ENCODE results near the gene IL27RA.

The IL27RA gene

DNA sequence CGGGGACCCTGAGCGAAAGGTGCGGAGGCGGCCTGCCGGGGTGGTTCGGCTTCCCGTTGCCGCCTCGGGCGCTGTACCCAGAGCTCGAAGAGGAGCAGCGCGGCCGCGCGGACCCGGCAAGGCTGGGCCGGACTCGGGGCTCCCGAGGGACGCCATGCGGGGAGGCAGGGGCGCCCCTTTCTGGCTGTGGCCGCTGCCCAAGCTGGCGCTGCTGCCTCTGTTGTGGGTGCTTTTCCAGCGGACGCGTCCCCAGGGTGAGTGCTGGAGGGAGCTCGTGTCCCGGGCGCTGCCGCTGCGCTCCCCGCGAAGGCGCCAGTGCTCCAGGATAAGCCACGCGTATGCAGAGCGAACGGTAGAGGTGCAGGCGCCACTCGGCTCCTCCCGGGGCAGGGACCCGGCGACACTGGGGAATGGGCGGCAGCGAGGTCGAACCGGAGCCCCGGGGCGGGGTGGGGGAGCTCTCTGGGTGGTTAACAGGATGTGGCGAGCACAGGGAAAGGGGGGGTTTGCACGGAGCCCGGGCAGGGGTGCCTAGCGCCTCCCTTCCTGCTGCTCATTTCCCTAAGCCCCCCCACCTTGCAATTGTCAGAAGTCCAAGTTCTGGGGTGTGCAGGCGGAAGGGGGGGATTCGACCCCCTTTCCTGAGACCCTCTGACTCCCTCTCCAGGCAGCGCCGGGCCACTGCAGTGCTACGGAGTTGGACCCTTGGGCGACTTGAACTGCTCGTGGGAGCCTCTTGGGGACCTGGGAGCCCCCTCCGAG, at the start of gene IL27RA:
IL27RA (plus strand) TSS at position 44 of the 762 bp plus-strand sequence; CDS start at position 155, 111 bp downstream.
- DNase-seq (ENCODE audit: low read depth, low spot score), result peak; percentile 41

DNA sequence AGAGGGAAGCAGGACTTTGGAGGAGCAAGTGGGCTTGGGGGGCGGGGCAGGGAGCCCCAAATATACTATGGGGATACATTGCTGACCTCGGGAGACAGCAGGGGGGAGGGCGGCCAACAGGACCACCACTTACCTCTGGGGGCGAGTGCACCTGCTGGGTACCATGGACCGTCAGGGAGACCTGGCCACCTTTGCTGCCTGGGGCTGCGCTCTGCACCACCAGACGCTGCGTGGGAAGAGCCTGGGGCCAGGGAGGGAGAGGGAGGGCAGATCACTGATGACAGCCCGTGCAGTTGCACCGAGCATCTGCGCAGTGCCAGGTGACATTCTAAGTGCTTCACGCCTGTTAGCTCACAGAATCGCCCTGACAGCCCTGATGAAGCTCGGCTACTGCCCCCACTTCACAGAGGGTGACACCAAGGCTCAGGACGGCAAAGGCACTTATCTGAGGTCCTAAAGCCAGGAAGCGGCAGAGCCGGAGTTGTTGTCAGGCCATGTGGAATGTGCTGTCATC, 49.5 kb upstream of the IL27RA start:
- no peak for DNase-seq (ENCODE audit: low read depth, low spot score)

DNA sequence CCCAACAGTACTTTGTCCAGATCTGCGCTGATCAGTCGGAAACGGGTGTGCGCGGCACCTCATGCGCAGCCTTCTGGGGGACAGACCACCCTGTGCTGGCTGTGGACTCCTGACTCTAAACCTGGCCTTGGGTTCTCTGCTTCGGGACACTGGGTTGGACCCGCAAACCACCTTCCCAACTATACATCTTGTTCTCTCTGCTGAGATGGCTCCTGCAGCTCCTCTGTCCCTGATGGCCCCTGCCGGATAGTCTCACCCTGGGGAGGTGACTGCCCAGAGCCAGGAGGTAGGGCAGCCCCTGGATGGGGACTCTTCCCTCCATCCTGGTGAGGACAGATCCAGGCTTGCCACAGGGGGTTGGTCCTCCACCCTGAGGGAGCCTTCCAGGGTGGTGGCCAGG, 48.8 kb upstream of the IL27RA start:
- DNase-seq (ENCODE audit: low read depth, low spot score), result no peak

DNA sequence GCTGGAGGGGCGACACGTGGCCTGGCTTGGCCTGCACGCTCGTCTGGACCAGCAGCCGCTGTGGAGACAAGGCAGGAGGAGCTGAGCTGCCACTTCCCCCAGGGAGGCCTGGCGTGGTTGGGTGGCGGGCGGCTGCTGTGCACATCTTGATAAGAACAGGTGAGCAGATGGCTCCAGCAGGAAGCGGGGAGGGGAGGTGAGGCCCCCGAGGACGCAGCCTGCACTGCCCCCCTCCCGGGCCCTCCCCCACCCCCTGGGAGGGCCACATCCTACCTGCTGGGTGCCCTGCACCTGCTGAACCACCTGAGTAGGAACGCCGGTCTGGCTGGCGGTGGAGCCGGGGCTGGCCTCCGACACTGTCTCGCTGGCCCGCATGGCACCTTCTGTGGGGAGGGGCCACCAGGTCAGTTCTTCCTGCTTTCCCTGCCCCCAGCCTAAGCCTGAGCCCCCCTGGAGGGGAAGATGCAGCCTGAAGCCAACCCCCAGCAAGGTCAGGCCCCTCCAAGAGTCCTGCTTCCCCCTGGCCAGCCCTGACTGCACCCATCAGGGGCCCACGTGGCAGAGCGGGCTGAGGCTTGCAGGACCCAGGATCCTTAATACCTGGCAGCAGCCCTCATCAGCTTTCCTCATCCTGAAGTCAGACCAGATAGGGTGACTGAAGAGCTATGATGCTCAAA, 48.2 kb upstream of the IL27RA start:
- no peak for DNase-seq (ENCODE audit: low read depth, low spot score)

DNA sequence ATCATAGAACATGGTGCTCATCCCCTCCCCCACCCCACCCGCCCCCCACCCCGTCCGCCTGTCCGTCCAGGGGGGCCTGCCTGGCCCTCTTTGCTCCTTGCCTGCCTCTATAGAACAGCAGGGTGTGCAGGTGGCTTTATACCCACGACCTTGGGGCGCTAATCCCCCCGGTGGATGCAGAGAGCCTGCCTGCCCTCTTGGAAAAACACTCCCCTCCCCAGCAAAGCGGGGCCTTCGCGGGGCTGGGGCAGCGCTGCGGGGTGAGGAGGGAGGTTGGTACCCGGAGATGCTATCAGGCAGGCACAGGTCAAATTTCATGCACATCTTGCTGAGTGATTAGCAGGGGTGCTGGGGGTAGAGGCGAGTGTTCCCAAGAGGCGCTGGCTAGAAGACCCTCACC, 47.4 kb upstream of the IL27RA start:
- DNase-seq (ENCODE audit: low read depth, low spot score), result no peak

DNA sequence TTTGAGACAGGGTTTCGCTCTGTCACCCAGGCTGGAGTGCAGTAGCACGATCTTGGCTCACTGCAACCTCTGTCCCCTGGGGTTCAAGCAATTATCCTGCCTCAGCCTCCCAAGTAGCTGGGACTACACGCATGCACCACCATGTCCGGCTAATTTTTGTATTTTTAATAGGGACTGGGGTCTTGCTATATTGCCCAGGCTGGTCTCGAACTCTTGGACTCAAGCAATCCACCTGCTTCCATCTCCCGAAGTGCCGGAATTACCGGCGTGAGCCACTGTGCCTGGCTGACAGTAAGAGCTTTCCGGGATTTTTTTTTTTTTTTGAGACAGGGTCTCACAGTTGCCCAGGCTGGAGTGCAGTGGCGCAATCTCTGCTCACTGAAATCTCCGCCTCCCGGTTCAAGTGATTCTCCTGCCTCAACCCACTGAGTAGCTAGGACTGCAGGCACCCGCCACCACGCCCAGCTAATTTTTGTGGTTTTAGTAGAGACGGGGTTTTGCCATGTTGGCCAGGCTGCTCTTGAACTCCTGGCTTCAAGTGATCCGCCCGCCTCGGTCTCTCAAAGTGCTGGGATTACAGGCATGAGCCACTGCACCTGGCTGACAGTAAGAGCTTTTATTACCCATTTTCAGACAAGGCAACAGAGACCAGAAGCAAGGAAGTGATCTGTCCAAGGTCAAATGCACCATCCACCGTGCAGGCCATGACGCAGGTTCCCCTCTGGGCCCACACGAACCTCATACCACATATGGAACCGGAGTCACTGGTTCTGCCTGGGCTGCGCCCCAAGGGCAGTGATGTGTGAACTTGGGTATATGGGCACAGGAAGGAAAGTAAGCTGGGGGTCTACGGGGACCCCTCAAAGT, 46.5 kb upstream of the IL27RA start:
- DNase-seq (ENCODE audit: low read depth, low spot score), result no peak

DNA sequence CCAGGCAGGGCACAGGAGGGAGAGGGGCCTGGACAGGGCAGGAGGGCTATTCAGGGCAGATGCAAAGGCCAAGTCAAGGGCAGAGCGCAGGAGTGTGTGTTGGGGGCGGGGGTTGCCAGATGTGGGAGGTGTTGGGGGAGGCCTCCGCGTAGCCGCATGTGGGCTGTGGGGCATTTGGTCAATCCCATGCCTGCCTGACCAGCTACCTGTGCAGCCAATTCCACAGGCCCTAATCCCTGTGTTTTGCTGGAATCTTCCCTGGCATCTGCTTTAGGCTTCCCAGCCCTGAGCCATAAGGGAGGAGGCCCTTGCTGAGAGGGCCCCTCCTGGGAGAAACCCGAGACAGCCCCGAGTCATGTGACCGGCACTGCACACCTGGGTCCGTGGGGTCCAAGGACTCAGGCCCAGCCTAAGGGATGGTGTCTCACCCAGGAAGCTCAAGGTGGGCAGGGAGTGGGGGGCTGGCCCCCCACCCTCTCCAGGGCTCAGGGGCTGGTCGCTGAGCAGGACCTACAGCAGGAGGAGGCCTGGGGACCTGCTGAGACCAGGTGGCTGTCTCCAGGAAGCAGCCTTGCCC, 45.7 kb upstream of the IL27RA start:
- DNase-seq (ENCODE audit: low read depth, low spot score), result no peak

DNA sequence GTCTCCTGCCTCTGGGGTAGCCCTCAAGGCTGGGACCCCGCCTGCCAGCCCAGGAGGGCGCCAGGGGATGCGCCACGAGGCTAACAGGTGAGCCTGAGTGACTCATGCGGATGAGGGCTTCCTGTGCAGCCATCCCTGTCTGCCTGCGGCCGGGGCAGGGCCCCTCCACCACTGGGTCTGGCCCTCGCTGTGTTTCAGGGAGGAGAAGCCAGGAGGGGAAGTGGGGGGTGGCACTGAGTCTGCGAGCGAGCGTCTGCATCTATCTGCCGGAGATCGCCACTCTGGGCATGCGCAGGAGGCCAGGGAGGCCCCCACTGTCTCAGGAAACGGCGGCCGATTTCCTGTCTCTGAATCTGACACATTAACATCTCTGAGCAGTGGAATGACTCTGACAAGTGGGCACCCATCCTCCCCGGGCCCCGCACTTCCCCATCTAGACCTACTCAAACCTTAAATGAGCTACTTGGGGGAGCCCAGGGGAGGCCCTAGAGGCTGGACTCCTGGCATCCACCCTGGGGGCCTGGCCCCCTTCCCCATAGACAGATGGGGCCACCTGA, 45.1 kb upstream of the IL27RA start:
- DNase-seq (ENCODE audit: low read depth, low spot score), result peak; percentile 96

DNA sequence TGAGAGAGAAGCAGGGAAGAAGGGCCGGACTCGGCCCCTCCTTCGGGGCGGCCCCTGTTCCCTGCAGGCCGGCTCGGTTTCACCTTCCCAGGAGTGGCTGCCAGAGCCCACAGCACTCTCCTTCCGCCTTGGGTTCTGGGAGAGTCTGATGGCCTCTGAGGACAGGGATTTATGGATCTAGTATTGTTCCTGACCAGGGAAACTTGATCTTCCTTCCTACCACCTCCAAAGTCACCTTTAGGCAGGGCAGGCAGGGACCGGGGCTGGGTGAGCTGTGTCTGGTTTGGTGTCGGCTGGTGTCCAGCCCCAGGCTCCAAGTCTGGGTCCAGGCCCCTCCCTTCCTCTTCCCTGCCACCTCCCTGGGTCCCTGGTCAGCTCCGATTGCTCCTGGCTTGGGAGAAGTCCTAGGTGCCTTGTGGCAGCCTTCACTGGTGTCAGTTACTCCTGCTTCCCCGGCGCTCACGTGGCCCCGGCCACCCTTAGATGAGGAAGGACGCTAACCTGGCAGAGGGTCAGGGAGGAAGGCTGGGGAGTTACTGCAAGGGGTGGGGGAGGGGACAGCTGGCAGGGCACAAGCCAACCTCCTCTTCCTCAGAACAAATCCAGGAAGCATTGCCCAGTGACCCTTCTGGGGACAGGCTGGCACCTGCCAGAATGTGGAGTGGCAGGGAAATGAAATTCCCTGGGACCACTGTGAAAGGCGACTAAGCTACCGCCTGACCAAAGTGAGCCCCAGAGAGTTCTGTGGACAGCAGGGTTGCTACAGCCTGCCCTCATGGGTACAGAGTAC, 44.3 kb upstream of the IL27RA start:
- DNase-seq (ENCODE audit: low read depth, low spot score), result no peak

DNA sequence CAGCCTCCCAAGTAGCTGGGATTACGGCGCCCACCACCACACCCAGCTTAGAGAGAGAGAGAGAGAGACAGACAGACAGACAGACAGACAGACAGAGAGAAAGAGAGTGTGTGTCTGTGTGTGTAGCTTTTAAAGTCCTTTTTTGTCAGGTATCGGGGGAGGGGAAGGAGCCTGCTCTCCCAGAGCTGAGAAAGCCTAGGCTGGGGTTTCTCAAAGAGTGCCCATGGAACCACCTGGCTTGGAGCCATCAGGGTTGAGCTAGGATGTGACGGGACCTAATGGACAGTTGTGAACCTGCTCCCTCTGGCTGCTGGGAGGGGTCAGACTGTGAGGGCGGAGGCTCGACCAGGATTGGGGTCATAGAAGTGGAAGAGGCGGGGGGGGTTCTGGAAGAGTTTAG, 42.1 kb upstream of the IL27RA start:
- no peak for DNase-seq (ENCODE audit: low read depth, low spot score)

DNA sequence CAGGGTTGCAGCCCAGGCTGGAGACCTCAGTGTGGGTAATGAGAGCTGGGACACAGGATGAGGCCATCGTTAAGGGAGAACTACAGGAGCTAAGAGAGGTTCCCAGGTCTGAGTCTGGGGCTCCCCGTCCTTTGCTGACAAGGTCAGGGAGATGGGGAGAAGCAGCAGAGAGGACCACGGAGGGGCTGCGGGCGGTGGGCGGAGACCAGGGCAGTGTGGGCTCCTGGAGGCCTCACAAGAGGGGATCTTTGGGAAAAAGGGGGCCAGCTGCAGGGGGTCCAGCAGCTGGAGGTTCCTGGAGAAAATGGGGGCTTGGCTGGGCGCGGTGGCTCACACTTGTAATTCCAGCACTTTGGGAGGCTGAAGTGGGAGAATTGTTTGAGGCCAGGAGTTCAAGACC, 41.5 kb upstream of the IL27RA start:
- DNase-seq (ENCODE audit: low read depth, low spot score), result no peak

DNA sequence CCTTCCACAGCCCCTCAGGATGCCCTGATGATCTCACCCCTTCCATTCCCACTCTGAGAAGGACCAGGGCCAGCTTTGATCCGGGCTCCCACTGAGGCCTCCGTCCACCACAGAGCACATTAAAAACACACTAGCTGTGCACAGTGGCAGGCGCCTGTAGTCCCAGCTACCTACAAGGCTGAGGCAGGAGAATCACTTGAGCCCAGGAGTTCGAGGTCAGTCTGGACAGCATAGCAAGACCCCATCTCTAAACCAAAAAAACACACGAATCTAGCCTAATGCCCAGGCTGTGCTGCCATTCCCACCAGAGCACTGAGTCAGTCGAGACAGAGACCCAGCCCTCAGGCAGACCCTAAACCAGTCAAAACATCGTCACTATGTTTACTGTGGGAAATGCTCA, 39.5 kb upstream of the IL27RA start:
- no peak for DNase-seq (ENCODE audit: low read depth, low spot score)

DNA sequence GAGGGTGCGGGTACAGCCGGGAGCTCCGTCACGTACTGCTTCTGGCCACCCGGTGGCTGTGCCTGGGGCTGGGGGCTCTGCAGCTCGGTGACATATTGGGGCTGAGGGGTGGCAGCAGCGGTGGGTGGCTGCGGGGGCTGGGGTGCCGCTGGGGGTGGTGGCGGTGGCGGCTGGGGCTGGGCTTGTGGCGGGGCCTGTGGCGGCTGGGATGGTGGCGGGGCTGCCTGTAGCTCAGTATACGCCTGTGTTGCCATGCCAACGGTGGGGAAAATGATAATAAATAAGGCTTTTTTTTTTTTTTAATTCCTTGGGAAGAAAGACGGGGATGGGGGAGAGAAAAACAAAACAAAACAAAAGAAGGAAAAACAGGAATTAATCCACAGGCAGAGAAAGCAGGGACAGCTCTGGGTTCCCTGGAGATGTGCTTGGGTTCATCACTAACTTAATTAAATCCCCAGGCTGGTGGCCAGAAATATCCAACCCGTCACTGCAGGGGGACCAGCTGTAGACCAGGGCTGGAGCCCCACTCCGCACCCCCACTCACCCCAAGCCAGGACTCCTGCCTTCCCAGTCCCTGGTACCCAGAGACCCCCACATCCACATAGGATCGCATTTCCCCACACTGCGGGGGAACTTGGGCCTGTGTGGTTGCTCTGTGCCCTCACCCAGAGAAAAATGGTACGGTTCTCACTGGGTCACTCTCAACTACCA, 37.8 kb upstream of the IL27RA start:
- DNase-seq (ENCODE audit: low read depth, low spot score), result no peak

DNA sequence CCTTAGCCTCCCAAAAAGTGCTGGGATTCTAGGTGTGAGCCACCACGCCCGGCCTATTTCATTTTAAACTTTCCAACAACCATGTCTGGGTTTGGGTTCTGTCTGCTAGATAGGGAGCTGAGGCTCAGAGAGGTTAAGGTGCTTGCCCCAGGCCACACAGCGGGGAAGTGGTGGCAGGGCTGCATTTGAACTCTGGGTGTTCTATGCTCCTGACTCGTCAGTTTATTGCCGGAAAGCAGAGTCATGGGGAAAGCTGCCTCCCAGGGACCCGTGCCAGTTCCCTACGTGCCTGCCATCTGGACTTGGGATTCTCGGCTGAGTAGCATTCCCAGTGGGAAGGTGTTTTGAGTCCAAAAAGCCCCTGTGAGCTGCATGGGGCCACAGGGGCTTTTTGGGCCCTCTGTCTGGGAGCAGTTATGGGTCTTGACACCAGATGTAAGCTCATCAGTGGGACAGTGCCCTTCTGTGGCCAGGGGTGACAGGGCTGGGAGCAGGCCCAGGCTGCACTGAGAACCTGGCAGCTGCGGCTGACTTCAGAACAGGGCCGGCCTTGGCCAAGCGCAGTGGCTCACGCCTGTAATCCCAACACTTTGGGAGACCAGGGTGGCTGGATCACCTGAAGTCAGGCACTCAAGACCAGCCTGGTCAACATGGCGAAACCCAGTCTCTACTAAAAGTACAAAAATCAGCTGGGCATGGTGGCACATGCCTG, 36.4 kb upstream of the IL27RA start:
- DNase-seq (ENCODE audit: low read depth, low spot score), result no peak

DNA sequence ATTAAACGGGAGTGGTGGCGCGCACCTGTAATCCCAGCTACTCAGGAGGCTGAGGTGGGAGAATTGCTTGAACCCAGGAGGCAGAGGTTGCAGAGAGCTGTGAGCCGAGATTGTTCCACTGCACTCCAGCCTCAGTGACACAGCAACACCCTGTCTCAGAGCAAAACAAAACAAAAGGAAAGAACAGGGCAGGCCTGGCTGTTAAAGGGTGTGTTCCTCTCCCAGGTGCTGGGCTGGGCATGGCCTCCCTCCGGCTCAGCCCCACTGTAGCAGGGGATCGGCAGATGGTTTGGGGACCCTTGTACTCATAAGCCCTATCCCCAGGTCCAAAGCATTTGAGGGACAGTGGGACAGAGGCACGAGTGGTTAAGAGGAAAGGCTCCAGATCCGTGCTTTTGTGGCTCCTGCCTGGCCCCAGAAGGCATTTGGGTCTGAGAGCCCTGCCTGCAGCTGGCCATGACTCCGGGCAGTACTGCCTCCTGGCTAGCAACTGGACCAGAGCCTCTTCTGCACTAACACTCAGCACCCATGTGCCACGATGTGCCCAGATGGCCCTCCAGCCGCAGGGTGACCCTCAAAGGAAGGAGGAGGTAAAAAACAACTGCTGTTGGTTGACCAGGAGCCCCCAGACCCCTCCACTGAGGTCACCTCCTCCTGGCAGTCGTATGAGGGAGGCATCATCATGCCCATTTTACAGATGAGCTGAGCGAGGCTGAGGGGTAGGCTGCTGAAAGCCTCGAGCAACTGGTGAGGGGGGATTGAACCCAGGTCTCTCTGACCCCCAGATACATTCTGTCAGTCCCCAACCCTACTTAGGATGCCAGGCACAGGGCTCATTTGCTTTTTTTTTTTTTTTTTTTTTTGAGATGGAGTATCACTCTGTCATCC, 35.4 kb upstream of the IL27RA start:
- no peak for DNase-seq (ENCODE audit: low read depth, low spot score)

DNA sequence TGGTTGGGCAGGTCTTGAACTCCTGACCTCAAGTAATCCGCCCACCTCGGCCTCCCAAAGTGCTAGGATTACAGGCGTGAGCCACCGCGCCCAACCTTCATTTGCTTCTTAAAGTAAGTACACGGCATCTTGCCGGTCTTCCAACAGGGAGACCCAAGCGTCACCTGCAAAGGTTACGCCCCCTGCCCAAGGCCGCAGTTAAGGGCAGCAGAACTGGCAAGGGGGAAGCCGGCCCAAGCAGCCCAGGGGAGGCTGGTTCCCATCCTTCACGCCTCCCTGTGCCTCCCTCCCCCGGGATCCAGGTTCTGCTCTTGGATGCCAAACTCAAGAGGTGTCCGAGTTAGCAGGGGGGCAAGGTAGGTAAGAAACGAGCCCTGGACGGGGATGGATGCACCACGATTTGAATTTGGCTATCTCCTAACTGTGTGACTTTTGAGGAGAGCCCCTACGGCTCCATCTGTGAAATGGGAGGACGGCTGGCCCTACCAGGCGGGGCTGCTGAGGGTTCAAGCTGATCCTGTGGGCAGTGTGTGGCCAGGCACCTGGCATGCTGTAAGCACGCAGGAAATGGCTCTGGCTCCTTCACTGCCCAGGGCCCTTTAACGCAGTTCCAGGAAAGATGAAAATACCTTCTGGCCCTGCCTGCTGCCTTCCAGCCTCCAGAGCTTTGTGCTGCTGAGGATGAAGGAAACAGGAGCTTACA, 34.5 kb upstream of the IL27RA start:
- no peak for DNase-seq (ENCODE audit: low read depth, low spot score)

DNA sequence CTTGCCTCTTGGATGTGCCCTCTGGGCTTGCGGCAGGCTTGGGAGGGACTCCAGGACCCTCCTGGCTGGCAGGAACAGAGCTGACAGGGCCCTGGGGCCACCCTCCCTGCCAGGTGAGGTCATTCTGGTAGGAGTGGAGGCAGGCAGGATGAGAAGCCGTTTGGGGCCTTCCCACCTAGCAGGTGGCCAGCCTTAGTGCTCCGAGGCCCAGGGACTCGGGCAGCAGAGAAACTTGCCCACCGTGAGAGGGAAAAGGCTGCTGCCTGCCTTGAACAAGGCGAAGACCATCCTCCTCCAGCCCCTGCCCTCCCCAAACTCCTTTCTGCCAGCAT, 34.0 kb upstream of the IL27RA start:
- DNase-seq (ENCODE audit: low read depth, low spot score), result no peak

DNA sequence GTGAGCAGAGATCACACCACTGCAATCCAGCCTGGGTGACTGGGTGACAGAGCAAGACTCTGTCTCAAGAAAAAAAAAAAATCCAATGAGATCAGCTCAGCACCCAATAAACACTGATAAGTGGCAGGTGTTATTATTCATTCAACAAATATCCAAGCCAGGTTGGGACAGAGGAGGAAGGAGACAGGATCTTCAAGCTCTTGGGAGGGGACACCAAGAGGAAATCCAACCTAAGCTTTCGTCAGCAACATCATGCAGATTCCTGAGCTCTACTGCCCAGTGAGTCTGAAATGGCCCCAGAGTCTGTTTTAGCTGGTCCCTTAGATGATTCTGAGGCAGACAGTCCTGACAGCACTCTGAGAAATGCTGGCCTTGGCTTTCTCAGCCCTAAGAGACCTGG, 33.1 kb upstream of the IL27RA start:
- no peak for DNase-seq (ENCODE audit: low read depth, low spot score)

Data from activated CD4-positive, CD25-positive, alpha-beta regulatory T cell treated with anti-CD3 and anti-CD28 coated beads, Interleukin-2, amount 50 U/mL, for 16 hours (primary cell).